Stimulated activated CD4-positive, alpha-beta T cell treated with anti-CD3 and anti-CD28 coated beads, TNF-alpha, amount 100 ng/mL, for 1 hour (primary cell): Measurements from ENCODE around the gene PI4K2A.
"Not testable (repeated sequence)": the region's sequence is repeated elsewhere in the genome, so short reads cannot be mapped to it uniquely, and the experiment has no call there.

Experiments used
- DNase-seq, 3 donors: peaks; one replicate each; pipeline ENCODE4 v3.0.0-alpha.2; 2020; ENCODE audit warnings: low read depth in 3 of 3, low spot score in 1 of 3

PI4K2A gene

DNA sequence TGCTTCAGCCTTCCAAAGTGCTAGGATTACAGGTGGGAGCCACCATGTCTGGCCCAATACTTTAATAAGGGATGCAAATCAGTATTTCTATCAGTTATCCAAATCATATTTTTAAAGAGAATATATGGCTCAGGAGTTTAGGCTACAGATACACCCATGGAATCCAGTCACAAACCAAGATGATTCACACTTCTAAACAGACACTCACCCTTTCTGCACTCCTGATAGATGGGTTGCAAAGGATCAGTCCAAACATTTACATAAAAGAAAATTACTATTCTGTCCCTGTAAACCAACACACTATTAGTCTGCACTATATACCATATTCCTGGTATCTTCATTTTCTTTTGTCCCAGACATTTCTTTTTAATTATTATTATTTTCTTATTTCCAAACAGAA is 9.4 kb upstream of the PI4K2A start:
- no peak for DNase-seq

DNA sequence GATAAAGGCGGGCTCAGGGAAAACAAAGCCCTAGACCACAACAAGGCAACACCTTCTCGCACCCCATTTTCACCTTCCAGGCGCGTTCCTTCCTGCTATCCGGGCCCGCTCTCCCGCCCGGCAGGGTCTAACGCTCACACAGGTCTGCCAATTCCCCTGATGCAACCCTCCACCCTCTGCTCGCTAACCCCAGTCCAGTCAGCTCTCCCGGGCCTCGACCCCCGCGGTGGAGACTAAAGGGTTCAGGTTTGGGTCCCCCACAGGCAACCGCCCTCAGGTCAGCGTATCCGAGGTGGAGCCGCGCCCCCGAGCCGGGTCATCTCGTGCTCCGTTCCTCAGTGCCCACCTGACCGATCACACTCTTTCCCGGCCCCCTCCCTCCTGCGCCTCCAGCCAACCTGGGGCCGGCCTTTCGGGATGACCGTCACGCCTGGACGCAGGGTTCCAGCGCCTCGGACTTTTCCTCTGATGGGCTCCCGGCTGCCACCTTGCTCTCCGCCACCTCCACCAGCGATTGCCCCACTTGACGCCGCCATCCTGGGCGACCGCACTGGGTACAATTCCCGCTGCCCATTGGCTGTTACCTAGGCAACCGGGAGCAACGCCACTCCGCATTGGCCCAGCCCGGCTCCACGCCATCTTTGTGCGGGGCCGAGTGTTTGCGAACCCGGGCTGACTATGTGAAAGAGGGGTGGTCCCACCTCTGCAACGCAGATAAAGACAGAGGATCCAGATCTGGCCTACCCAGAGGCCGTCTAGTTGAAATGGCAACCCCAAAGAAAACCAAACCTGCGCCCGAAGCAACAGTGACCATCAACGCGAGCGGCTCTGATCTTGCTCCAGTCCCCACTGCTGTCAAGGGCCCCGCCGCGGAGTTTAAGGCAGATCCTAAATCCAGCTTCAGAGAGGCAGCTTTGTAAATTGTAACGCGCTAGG is 7.3 kb upstream of the PI4K2A start, which contains the start of gene MORN4:
Gene MORN4, minus strand, starts transcription at position 552 of the 936 bp plus-strand sequence. CDS start 13,847 bp downstream, outside the sequence.
- DNase-seq = peak; percentile 79 to 82 (median 81)

DNA sequence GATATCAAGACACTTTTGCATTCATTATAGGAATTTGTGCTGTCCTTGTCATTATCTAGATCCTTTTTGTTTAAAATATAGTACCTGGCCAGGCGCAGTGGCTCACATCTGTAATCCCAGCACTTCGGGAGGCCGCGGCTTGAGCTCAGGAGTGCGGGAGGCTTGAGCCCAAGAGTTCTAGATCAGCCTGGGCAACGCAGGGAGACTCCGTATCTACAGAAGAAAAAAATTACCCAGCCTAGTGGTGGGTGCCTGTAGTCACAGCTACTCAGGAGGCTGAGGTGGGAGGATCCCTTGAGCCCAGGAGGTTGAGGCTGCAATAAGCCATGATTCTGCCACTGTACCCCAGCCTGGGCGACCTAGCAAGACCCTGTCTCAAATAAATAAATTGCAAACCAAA is 6.5 kb upstream of the PI4K2A start:
- DNase-seq = no peak

DNA sequence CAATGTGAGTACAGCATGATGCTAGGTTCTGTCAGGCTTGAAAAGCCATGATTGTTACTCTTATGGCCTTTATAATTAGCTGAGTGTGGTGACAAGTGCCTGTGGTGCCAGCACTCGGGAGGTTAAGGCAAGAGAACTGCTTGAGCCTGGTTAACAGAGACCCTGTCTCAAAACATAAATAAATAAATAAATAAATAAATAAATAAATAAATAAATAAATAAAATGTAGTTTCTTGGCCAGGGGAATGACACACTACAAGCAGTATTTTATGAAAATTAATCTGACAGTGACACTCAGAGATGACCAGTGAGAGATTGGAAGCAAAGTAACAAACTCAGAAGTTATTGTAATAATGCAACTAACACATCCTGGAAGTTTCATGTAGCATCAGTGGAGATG is 4.9 kb upstream of the PI4K2A start:
- no peak for DNase-seq

DNA sequence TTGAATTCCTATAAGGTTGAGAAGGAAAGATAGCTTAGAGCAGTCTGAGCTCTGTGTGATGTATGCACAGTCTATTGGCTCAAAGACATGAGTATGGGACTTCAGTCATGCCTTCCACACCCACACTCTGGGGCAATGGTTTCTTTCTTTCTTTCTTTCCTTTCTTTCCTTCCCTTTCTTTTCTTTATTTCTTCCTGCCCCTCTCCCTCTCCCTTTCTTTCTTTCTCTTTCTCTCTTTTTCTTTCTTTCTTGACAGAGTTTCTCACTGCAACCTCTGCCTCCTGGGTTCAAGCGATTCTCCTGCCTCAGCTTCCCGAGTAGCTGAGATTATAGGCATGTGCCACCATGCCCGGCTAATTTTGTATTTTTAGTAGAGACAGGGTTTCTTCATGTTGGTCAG is 1.4 kb upstream of the PI4K2A start:
- DNase-seq = not testable (repeated sequence)

DNA sequence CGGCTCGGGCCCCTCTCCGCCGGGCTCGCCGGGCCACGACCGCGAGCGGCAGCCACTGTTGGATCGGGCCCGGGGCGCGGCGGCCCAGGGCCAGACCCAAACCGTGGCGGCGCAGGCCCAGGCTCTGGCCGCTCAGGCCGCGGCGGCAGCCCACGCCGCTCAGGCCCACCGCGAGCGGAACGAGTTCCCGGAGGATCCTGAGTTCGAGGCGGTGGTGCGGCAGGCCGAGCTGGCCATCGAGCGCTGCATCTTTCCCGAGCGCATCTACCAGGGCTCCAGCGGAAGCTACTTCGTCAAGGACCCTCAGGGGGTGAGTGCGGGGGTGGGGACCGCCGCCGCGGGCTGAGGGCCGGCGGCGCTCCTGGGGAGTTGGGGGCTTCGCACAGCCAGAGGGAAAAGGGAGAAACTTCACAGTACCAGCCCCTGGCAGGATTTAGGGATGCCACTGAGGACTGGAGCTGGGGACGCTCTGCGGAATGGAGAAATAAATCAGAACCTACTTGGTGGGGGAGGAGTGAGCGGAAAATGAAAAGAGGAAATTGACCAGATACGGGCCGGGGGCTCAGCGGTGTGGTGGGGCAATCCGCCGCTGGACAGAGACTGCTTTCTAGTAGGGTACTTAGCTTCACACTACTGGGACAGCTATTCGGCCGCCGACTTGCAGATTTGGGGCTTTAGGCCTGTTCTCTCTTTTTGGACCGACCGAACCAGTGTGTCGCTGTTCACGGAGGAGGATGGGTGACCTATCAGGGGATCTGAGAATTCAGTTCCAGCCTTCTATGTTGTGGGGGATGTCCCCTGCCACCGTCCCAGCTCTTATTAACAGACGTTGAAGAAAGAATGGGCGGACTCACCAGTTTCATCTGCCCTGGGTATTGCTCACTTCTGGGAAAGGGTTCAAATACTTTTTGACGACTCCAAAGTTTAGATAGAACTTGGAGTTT is 669 bp downstream of the PI4K2A start:
- DNase-seq = no peak

DNA sequence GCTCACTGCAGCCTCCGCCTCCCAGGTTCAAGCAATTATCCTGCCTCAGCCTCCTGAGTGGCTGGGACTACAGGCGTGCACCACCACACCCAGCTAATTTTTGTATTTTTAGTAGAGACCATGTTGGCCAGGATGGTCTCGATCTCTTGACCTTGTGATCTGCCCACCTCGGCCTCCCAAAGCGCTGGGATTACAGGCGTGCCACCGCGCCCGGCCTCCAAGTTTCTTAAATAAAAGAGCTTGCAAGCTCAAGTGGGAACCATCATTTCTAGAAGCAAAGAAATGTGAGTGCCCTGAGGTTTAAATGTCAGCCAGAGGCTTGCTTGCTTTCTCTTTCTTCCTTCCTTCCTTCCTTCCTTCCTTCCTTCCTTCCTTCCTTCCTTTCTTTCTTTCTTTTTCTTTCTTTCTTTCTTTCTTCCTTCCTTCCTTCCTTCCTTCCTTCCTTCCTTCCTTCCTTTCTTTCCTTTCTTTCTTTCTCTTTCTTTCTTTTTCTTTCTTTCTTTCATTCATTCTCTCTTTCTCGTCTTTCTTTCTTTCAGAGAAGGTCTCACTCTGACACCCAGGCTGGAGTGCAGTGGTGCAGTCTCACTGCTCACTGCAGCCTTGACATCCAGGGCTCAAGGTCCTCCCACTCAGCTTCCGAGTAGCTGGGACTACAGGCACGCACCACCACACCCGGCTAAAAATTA is 2.1 kb downstream of the PI4K2A start:
- not testable (repeated sequence) for DNase-seq

DNA sequence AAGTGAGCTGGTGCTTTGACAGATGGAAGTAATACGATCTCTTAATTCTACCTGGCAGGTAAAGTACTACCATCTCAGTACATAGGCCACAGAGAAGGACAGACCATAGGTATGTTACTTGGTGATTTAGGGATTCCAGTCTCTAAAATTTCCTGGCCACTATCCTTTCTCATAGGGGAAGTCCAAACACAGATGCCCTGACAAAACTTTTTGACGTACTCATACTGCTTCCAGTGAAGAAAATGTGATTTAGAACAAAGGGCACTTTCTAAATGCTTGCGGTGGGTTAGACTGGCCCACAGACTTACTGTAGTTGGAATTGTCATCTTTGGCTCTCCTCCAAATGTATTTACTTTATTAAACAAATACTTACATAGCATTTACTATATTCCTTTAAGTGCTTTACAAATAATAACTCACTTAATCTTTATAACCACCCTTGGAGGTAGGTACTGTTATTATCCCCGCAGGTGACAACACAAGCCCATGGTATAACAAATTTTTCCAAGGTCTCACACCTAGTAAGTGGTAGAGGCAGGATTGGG is 3.0 kb downstream of the PI4K2A start:
- no peak for DNase-seq

DNA sequence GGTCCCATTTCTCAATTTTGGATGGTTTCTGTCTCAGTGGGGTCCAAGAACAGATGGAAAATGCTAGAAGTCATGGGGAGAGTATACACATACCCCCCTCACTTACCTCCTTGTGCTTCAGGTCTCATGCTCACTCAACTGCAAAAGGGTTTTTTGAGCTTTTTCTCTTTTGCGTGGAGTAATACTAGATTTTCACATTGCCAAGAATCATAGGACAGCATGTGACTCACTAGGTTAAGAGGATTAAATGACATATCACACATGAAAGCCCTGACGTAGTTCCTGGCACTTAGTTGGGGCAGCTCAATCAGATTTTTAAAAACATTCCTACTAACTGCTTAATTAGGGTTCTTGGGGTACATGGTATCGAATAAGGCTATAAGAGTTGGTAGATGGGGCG is 4.5 kb downstream of the PI4K2A start:
- DNase-seq = no peak

DNA sequence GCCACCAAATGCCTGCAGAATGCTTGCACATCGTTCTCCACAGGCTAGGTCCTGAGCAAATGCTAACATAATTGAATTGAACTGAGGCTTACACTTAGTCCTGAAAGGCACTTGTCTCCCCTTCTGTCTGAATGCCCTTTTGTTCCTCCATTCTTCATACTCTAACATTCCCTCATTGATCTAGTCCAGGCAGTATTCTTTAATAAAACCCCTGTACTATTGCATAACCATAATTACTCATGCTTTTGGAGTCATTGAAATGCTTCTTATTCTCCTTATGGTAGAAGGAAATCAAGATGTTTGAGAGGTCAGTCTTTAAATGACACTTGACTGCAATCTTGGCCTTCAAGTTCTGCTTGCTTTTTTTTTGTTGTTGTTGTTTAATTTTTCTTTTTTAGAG is 7.1 kb downstream of the PI4K2A start:
- no peak for DNase-seq

DNA sequence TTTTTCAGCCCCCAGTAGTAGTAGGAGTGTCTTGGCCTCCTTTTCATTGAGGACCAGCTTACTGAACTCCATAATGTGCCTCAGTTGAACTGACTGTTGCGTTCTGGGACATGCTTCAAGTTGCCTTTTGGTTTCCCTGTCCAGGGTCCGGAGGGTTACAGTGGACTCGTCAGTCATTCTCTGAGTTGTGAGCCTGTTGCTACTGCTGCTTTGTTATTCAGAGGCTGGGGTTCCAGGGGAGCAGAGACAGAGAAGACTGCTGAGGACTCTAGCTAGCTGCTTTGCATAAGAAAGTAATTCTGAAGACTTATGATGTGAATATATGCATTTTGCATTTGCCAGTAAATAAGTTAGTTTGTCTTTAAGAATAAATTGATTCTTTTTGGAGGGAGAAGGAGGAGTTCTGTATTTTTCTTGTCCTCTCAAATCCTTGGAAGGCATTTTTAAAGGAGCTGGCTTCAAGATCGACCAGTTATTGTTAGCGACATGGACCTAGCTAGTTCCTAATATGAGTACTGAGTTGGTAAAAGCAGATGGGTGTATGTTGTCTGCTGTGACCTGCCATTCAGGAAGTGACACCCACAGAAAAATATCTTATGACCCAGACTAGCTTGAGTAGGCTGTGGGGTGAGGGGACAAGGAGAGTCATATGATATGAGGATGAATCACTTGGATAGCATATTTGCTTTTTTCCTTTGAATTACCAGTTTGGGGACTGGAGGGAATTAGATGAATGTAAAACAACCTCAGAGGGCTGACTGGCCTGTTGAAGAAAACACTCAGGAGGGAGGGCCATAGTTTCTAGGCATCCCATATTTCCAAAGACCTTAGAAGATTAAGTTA is 8.3 kb downstream of the PI4K2A start:
- DNase-seq = no peak

DNA sequence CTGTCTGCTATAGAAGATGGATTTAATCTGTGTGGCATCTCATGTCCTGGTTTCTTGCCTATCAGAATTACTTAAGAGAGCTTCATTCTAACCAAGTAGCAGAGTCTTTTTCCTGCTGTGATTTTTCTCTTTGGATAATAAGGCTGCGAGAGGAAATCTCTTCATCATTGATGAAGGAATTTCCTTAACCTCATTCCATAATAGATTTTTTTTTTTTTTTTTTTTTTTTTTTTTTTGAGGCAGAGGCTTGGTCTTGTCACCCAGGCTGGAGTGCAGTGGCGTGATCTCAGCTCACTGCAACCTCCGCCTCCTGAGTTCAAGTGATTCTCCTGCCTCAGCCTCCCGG is 8.9 kb downstream of the PI4K2A start:
- not testable (repeated sequence) for DNase-seq

DNA sequence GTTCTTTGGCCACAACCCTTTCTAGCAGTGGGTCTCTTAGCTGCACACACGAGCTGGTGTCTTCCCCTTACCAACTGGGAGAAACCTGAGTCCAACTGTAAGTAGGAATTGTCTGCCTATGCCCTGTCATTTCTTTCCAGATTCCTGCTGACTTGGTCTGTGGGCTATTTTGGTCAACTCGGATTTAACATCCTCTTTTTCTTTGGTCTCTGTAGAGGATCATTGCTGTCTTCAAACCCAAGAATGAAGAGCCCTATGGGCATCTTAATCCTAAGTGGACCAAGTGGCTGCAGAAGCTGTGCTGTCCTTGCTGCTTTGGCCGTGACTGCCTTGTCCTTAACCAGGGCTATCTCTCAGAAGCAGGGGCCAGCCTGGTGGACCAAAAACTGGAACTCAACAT is 10.3 kb downstream of the PI4K2A start:
- DNase-seq = no peak

DNA sequence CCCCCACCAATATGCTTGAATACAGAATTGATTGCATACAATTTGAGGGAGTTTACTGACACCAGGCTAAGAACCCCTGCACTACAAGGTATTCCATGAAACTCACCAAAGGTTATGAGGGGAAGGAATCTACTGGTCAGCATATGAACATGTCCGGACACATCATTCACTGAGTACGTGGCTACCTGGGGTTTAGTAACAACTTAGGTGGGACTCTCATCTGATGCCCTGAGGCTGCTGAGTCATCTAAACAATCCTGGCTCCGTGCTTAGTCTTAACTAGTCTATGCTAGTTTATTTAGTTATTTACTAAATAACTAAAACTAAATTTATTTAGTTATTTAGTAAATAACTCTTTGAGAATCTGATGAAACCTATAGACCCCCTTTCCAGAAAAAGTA is 11.3 kb downstream of the PI4K2A start:
- DNase-seq = no peak

DNA sequence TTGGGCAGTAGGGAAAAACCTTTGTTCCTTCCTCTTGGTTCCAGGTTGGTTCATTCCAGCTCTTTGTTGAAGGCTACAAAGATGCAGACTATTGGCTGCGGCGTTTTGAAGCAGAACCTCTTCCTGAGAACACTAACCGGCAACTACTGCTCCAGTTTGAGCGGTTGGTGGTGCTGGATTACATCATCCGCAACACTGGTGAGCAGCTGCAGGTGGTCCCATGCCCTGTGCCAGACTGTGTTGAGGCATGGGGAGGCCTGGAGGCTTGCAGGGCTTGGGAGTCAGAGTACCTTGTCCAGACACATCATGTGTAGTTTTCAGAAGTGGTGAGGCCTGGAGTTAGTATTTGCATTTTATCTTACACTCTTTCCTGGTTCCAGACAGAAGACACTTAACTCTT is 16.3 kb downstream of the PI4K2A start:
- no peak for DNase-seq

DNA sequence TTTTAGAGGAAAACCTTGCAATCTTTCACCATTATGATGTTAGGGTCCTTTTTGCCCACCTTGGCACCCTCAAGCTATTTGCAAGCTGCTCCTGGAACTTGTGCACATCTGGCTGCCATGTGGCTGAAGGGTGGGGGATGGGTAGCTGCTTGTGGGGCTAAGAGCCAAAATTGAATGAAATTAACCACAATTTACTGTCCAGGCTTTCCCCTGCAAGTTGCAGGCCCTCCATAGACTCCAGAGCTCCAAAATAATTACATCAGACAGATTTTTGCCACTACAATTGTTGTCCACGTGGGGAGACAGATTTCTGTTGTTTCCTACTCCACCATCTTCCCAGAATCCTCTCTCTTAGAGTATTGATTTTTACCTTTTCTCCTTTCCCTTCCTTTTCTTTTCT is 19.1 kb downstream of the PI4K2A start:
- DNase-seq = no peak

DNA sequence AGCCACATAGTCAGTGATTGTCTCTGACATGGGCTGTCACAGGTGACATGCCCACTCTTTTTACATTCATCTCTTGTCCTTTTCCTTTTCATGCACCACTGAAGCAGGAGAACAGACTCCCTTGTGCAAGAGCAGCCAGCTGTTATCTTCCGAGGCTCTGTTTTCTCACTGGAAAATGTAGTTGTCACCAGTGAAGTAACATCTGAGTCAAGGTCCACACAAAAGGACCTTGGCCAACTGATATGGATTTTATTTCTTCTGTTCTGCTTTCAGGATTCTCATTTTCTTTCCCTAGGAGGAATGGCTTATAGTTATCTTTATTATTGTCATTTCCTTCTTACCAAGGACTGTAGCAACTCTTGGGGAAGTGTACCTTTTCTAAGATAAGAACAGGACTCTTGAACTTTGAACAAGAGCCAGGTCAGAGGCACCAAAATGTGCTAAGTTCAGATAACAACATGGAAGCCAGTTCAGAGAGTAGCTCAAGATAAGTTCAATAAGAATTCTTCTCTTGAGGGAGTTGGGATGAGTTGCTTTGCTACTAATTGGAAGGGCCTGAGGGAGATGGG is 23.9 kb downstream of the PI4K2A start:
- no peak for DNase-seq

DNA sequence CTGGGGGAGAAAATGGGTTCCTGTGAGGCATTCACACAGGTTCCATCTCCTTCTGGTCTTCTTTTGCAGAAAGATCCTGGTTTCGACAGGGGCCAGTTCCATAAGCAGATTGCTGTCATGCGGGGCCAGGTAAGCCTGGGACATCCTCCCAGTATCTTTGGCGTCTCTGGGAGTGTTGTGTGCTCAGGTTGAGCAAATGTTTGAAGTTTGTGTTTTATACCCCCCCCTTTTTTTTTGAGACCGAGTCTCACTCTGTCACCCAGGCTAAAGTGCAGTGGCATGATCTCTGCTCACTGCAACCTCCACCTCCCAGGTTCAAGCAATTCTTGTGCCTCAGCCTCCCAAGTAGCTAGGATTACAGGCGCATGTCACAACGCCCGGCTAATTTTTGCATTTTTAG is 26.5 kb downstream of the PI4K2A start:
- no peak for DNase-seq

DNA sequence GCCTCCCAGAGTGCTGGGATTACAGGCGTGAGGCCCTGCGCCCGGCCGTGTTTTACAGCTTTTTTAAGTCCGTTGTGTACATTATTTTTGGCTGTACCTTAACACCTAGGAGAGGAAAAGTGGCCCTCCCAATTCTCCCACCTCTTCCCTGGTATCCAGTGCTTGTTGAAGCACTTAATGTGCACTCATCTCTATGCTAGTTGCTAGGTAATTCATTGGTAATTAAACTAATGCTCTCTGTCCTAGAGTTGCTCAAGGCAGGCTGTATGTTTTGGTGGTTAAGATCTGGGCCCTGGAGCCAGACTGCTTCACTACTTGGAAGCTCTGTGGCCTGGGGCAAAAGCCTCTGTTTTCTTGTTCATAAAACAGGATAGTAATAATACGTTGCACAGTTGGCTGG is 27.0 kb downstream of the PI4K2A start:
- DNase-seq = no peak

DNA sequence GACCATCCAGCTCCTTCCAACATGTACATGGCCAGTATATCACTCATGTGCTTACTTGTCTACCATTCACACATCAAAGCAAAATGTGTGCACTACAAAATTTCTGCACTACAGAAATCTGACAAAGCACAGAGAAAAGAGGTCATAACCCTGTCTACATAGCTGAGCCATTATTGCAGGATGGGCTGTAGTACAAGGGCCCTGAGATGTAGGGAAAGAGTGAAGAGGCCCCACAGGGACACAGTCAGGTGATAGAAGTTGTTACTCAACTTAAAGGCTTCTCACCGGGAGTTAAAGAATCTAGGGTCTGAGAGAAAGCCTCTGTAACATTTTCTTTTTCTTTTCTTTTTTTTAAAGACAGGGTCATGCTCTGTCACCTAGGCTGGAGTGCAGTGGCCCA is 29.1 kb downstream of the PI4K2A start:
- DNase-seq = no peak
